PC-9 (cell line): ENCODE measurements around the gene MT1F. TPM values are rescaled to one million over a fixed set of nuclear protein-coding genes. Genes with fewer than 3 reads are reported as not detected.
"Not testable (repeated sequence)": the region's sequence is repeated elsewhere in the genome, so short reads cannot be mapped to it uniquely, and the experiment has no call there.

ENCODE experiments used
- BruUV-seq: library from RNA; stranded (reverse); fragments of 400-500 nt; replicated peaks from 2 replicates; lab custom pipeline; 2021; lab: Mats Ljungman, UMichigan
- CTCF ChIA-PET: fragments of 300-600 bp; sonication (Branson Sonifier 250); formaldehyde crosslinking; loops from one replicate; lab custom pipeline; 2022; ENCODE audit warnings: antibody characterized with exemption; lab: Charles Lee
- POLR2A ChIA-PET: fragments of 300-600 bp; sonication (Branson Sonifier 250); formaldehyde crosslinking; loops from one replicate; lab custom pipeline; 2022; ENCODE audit warnings: antibody characterized with exemption; ENCODE audit not compliant: unreplicated experiment; lab: Charles Lee
- DNase-seq, 2 experiments: peaks; one replicate each; pipeline versions ENCODE4 v3.0.0 to v3.0.0-alpha.2; 2015 to 2022; ENCODE audit warnings: mixed read lengths in 1 of 2
- H2AFZ ChIP-seq: fragments of 200-600 bp; sonication (generic); 2 replicates; pipeline ENCODE4 v1.8.1; 2017; ENCODE audit warnings: antibody characterized with exemption
- H3F3A ChIP-seq: fragments of 200-600 bp; sonication (generic); 2 replicates; pipeline ENCODE4 v1.8.1; 2017; ENCODE audit warnings: antibody characterized with exemption, mild to moderate bottlenecking, low read depth; ENCODE audit not compliant: insufficient read depth
- H3K27ac ChIP-seq: fragments of 200-600 bp; sonication (generic); 2 replicates; pipeline ENCODE4 v1.6.1; 2016; ENCODE audit warnings: mixed run types
- H3K27me3 ChIP-seq: fragments of 200-600 bp; sonication (generic); 2 replicates; pipeline ENCODE4 v1.6.1; 2016; ENCODE audit warnings: low read depth, mixed run types; ENCODE audit not compliant: insufficient read depth
- H3K36me3 ChIP-seq: fragments of 200-600 bp; sonication (generic); 2 replicates; pipeline ENCODE4 v1.6.1; 2016; ENCODE audit warnings: low read depth, mixed run types
- H3K4me1 ChIP-seq: fragments of 200-600 bp; sonication (generic); replicated peaks from 2 replicates; pipeline ENCODE4 v1.6.1; 2016; ENCODE audit warnings: mixed run types; ENCODE audit not compliant: insufficient read depth
- H3K4me2 ChIP-seq: fragments of 200-600 bp; sonication (generic); 2 replicates; pipeline ENCODE4 v1.6.1; 2017; ENCODE audit warnings: mixed run types
- H3K4me3 ChIP-seq: fragments of 200-600 bp; sonication (generic); 2 replicates; pipeline ENCODE4 v1.6.1; 2016; ENCODE audit warnings: mixed run types
- H3K79me2 ChIP-seq: fragments of 200-600 bp; sonication (generic); 2 replicates; pipeline ENCODE4 v1.6.1; 2017; ENCODE audit warnings: low read depth, mixed run types
- H3K9me2 ChIP-seq: fragments of 200-600 bp; sonication (generic); 2 replicates; pipeline ENCODE4 v1.8.1; 2017; ENCODE audit warnings: mild to moderate bottlenecking; ENCODE audit not compliant: insufficient read depth
- H3K9me3 ChIP-seq: fragments of 200-600 bp; sonication (generic); 2 replicates; pipeline ENCODE4 v1.8.1; 2016; ENCODE audit warnings: low read depth; ENCODE audit not compliant: insufficient read depth
- H4K20me1 ChIP-seq: fragments of 200-600 bp; sonication (generic); 2 replicates; pipeline ENCODE4 v1.8.1; 2017; ENCODE audit not compliant: insufficient read depth
- CTCF ChIP-seq: fragments of 200-600 bp; sonication (generic); conservative IDR thresholded peaks from 2 replicates; pipeline ENCODE4 v1.6.1; 2017; ENCODE audit warnings: mixed run types, antibody characterized with exemption, mild to moderate bottlenecking, moderate library complexity
- EZH2 ChIP-seq: fragments of 200-600 bp; sonication (generic); IDR thresholded peaks from 2 replicates; pipeline ENCODE4 v1.8.0; 2017; ENCODE audit warnings: antibody characterized with exemption, low read depth
- intact Hi-C: fragments of 100-400 bp; cut with micrococcal nuclease; formaldehyde crosslinking; loops from one replicate; pipeline ENCODE4 v1.10.0; 2022; ENCODE audit not compliant: unreplicated experiment
- total RNA-seq: library from RNA; stranded (reverse); gene quantifications from 2 replicates; pipeline ENCODE4 v1.2.3, GENCODE V29; 2021

The MT1F gene
- total RNA-seq, 1 experiment from 2014 or later = 4.0 TPM

GRCh38 chr16:56623184-56623583 is 34.6 kb upstream of the MT1F start:
- H4K20me1 ChIP-seq, H3K27me3 ChIP-seq, POLR2A ChIA-PET, intact Hi-C loops, H3K4me3 ChIP-seq, H3K9me2 ChIP-seq, H3K4me2 ChIP-seq, DNase-seq, H3K9me3 ChIP-seq, CTCF ChIA-PET, H3K36me3 ChIP-seq, H3K27ac ChIP-seq, H2AFZ ChIP-seq, H3F3A ChIP-seq, H3K79me2 ChIP-seq, BruUV-seq: not testable (repeated sequence)
- peaks cover 17% of the 10 kb centered on the region for H3K4me1 ChIP-seq

- H3K4me2 ChIP-seq = no peak overlapping the region
- ChIA-PET CTCF (no interaction called here), POLR2A (no interaction called here)
- BruUV-seq = no TSS peak
- no peak overlapping the region for H3K4me3 ChIP-seq
- no peaks in the 10 kb centered on the region for H3K9me2 ChIP-seq
- H3K27ac ChIP-seq = no peak overlapping the region
- H2AFZ ChIP-seq = no peak overlapping the region
- intact Hi-C loops = no loop called here
- H3K9me3 ChIP-seq = no peaks in the 10 kb centered on the region
- DNase-seq = no peak
- no peak for TF ChIP-seq EZH2
- TF ChIP-seq CTCF = no peak
- peaks cover 17% of the 10 kb centered on the region for H3K4me1 ChIP-seq
- H3K27me3 ChIP-seq = no peaks in the 10 kb centered on the region
- H4K20me1 ChIP-seq = no peaks in the 10 kb centered on the region
- H3K36me3 ChIP-seq = no peaks in the 10 kb centered on the region
- peaks cover 4% of the 10 kb centered on the region; the same call in 1 of the 2 replicates for H3F3A ChIP-seq
- no peaks in the 10 kb centered on the region for H3K79me2 ChIP-seq
Measured at GRCh38 chr16:56623637-56624036, 34.1 kb upstream of the MT1F start.

DNA sequence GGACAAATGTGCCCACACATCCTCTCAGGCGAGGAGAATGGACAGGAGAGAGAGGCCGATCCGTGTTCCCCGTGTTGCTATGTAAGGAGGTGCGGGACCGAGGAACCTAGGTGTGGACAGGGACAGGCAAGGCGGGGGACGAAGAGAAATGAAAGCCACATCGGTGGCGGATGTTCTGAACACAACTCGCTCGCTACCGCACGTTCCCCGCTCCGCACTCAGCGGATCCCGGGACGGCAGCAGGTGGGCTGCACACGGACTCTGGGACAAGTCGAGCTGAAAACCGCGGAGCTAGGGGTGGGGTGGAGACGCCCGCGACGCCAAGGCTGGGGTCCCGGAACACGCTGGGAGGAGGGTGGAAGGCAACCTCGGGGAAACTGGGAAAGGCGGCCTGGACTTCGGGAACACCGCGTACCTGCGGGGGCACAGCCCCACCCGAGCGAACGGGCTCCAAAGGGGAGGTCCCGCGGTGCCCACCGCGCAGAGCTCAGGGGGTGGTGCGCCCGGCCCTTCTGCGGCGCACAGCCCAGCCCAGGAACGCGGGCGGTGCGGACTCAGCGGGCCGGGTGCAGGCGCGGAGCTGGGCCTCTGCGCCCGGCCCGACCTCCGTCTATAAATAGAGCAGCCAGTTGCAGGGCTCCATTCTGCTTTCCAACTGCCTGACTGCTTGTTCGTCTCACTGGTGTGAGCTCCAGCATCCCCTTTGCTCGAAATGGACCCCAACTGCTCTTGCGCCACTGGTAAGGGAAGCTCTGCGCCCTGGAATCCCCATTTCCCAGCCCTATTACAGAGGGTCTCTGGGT is 32.4 kb upstream of the MT1F start, which contains the start of gene MT1E:
Gene MT1E, plus strand, starts transcription at position 642 of the 803 bp plus-strand sequence. Its CDS starts 71 bp downstream, at position 713.
- CTCF ChIA-PET = interaction anchor here (0.5 kb wide), 1 partner anchor 229 kb away, joined by 3 read pairs; no protein-coding TSS in a partner anchor

More for the DNA sequence above, 32.4 kb upstream of the MT1F start, which contains the start of gene MT1E:
- intact Hi-C loops = no loop called here
- no peaks in the 10 kb centered on the region for H3K9me3 ChIP-seq
- H2AFZ ChIP-seq = no peak within 1 kb of the TSS
- no peaks in the 10 kb centered on the region for H4K20me1 ChIP-seq
- TF ChIP-seq CTCF (no peak), EZH2 (no peak)
- H3K36me3 ChIP-seq = no peaks in the 10 kb centered on the region
- TSS peak; percentile 21 for BruUV-seq
- H3K4me3 ChIP-seq = no peak within 1 kb of the TSS
- H3K4me2 ChIP-seq = 0 out of 2 replicates have a peak within 1 kb of the TSS, but pooled peaks have one; percentile 62
- H3K4me1 ChIP-seq = peaks cover 17% of the 10 kb centered on the region
- no peak for DNase-seq
- H3K79me2 ChIP-seq = no peaks in the 10 kb centered on the region
- POLR2A ChIA-PET = no interaction called here
- H3K27ac ChIP-seq = peak within 1 kb of the TSS; percentile 62; the same call in 1 of the 2 replicates
- no peaks in the 10 kb centered on the region for H3K9me2 ChIP-seq
- H3K27me3 ChIP-seq = no peaks in the 10 kb centered on the region
- H3F3A ChIP-seq = peaks cover 8% of the 10 kb centered on the region; the same call in 1 of the 2 replicates
